HT-29 (cell line): Measurements from ENCODE around the gene SKOR1. TPM values are rescaled to one million over a fixed set of nuclear protein-coding genes. Genes with fewer than 3 reads are reported as not detected.

ENCODE experiments used
- DNase-seq: peaks from one replicate; pipeline ENCODE4 v3.0.0-alpha.2; 2015; ENCODE audit warnings: low spot score
- total RNA-seq: library from RNA; depleted of rRNA; stranded (reverse); fragments of >200 nt; shearing (Covaris generic); gene quantifications from 2 replicates; pipeline ENCODE4 v1.2.3, GENCODE V29; 2014

Gene SKOR1
- total RNA-seq, 1 experiment from 2014 or later: 0.15 TPM

- DNase-seq: peak; percentile 76
Observed at GRCh38 chr15:67832031-67832551, 6.8 kb downstream of the SKOR1 start.

DNA sequence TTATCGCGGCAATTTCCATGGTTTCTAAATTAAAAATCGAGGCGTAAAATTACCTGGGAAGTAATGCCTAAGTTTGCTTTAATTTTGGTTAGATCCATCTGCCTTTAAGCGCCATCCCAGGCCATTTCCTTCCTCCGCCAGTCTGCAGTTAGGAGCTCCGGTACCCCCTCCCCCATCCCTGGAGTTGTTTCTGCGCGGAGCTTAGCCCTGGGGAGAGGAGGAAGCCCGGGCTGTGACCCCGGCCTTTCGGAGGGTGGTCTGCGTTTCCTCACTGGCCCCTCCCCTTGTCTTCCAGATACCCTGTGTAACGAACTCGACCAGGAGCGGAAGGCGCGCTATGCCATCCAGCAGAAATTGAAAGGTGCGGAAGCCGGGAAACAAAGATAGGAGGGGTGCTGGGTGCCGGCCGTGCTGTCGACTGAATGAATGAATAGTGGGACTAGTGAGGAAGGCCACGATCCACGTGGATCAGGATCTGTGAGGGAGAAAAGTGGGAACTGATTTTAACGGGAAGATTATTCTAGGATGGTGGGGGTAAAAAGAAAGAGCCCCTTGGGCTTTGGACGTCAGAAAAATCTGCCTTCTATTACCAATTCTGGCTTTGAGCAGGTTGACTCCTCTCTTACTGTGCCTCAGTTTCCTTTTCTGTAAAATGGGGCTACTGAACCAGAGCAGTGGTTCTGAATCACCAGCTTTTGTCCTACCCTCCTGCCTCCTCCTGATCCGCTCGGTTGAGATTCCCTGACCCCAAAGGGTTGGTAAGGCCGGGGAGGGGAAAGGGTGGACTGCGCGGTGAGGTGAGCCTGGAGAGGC lies 7.8 kb downstream of the SKOR1 start:
- DNase-seq: peak; percentile 8

GRCh38 chr15:67833710-67834511 lies 8.6 kb downstream of the SKOR1 start:
- peak; percentile 70 for DNase-seq

- DNase-seq: no peak
Observed at GRCh38 chr15:67834581-67835296, 9.4 kb downstream of the SKOR1 start.

GRCh38 chr15:67835297-67836133 lies 10.2 kb downstream of the SKOR1 start:
- DNase-seq: no peak

- DNase-seq: no peak
Observed at GRCh38 chr15:67836134-67836455, 10.8 kb downstream of the SKOR1 start.

DNA sequence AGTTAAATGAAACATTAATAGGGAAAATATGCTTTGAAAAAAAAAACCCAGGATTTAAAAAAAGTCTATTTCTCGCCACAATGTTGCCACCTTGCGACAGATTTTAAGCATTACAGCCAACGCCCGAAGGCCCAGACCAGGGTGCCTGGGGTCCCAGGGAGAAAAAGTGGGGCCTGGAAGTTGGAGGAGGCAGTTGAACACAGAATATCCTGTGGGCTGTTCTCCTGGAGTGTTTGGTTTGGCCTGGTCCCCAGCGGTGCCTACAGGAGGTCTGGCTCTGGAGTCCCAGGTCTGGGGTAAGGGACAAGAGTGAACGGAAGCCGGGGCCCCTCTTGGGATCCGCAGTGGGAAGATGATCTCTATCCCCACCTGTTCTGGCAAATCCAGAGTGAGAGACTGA lies 11.2 kb downstream of the SKOR1 start:
- peak; percentile 67 for DNase-seq

DNA sequence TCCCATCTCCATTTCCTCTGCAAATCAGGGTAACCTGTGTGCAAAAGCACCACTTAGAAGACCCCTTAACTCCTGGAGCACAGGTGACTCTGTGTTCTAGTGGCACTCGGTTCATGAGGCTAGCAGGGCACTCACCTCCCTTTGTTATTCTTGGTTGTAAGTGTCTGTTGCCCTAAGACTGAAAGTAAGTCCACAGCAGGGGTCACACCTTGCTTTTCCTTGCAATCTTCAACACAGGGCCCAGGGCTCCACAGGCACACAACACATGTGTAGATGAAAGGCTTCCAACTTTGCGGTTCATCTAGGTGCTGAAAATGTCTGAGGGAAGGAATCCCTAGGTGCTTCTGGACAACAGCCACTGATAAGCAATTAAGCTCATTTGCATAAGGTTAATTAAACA lies 11.6 kb downstream of the SKOR1 start:
- no peak for DNase-seq

DNA sequence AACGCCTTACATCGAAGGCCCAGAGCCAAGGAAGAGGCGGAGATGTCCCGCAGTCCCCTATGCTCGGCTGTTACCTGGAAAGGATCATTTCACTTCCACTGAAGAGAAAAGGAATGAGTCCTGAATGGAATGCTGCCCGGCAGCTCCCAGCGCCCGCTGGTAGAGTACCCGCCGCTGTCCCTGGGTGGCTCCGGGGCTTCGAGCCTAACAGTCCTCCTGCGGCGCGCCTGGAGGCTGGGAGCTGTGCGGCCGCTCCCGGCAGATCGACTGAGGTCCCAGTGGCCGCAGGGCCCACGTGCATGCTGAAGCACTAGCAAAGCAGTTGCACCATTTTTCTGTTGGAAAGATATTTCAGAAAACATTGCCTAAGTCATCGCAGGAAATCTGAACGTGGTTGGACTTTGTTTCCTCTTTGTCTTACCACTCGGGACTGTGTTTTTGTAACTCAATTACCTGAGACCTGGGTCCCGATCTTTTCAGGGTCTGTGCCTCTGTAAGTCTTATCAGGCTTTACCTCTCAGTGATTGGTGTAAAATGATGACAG lies 13.6 kb downstream of the SKOR1 start:
- DNase-seq: peak; percentile 91

GRCh38 chr15:67839499-67839928 lies 14.2 kb downstream of the SKOR1 start:
- peak; percentile 88 for DNase-seq

- DNase-seq: peak; percentile 96
Observed at GRCh38 chr15:67839929-67840748, 14.8 kb downstream of the SKOR1 start, which contains the start of gene RNU6-1. RNU6-1 (minus strand) TSS chr15:67840045.

- peak; percentile 70 for DNase-seq
Observed at GRCh38 chr15:67840749-67841512, 15.6 kb downstream of the SKOR1 start.

- no peak for DNase-seq
Observed at GRCh38 chr15:67841513-67841762, 16.1 kb downstream of the SKOR1 start.

DNA sequence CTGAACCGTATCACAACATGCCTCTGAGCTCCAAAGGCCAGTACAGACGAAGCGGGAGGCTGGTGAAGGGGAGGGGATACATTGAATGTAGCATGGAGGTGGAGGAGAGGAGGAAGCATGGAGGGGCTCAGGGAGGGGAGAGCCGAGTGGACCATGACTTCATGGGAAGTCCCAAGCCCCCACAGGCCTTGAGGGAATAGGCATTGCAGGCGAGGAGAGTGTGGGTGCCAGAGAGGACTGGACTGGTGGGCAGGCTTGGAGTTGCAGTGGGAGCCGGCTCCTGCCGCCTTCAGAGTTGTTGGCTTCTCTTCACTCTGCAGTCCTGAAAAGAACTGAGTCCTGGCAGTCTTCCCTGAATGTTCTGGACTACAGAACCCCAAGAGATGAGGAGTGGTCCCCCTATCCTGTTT lies 17.8 kb downstream of the SKOR1 start:
- no peak for DNase-seq

GRCh38 chr15:67843571-67844387 lies 18.5 kb downstream of the SKOR1 start:
- DNase-seq: no peak

DNA sequence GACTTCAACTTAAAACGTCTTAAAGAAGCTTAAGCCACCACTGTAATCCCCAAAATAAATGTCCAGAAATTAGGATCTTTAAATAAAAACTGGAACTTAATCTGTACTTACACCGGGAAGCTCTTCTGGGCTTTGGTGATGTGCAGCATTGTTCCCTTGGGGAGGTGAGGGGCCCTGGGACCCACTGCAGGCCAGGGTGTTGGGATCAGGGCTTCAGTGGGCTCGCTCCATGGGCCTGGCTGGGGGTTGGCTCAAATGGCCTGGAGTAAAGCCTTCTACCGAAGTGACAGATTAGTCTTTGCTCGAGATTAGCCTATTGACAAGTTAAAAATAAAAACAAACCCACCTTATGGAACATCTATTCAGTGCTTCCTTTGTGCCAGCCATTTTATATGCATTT lies 20.7 kb downstream of the SKOR1 start:
- DNase-seq: no peak

- DNase-seq: no peak
Observed at GRCh38 chr15:67849538-67849937, 24.2 kb downstream of the SKOR1 start.

- no peak for DNase-seq
Observed at GRCh38 chr15:67850336-67850735, 25.0 kb downstream of the SKOR1 start.
